K562 (cell line): Measurements from ENCODE around the gene CEP162.

Experiments used
- CEBPB ChIP-seq: fragments of 450-650 bp; IDR thresholded peaks from 2 replicates; pipeline ENCODE4 v1.6.1; 2016; ENCODE audit warnings: missing genetic modification characterization, missing compliant biosample characterization
- CTCF ChIP-seq, 3 experiments: IDR thresholded peaks in 2 of 3; conservative IDR thresholded peaks in 1 of 3; 2 replicates each; pipeline ENCODE4 v1.5.1; 2011 to 2012; ENCODE audit warnings: low read length in 3 of 3, mild to moderate bottlenecking in 3 of 3, control low read depth in 2 of 3, improper control_type of control experiment in 1 of 3, inconsistent platforms in 1 of 3, low read depth in 1 of 3, mixed read lengths in 1 of 3, moderate library complexity in 1 of 3; ENCODE audit not compliant: insufficient read depth in 2 of 3
- EZH2 ChIP-seq: IDR thresholded peaks from 2 replicates; pipeline ENCODE4 v1.6.1; 2012; ENCODE audit warnings: low read depth, mild to moderate bottlenecking, inconsistent platforms, low read length, borderline replicate concordance
- RAD21 ChIP-seq, 2 experiments: fragments of 250-450 bp in 1 of 2; fragments of 450-650 bp in 1 of 2; sonication (Bioruptor Pico) in 1 of 2; formaldehyde crosslinking in 1 of 2; IDR thresholded peaks in 1 of 2; conservative IDR thresholded peaks in 1 of 2; 2 replicates each; pipeline versions ENCODE4 v1.4.0 to v1.8.0; 2020 to 2022; ENCODE audit warnings: mild to moderate bottlenecking in 2 of 2, moderate library complexity in 1 of 2
- SNIP1 ChIP-seq: fragments of 450-650 bp; IDR thresholded peaks from 2 replicates; pipeline ENCODE4 v1.7.1; 2017; ENCODE audit warnings: low read depth, mild to moderate bottlenecking
- TFAP4 ChIP-seq: sonication (generic); formaldehyde crosslinking; IDR thresholded peaks from 2 replicates; pipeline ENCODE4 v1.8.0; 2022; ENCODE audit warnings: missing genetic modification reagents, mild to moderate bottlenecking, moderate library complexity, borderline replicate concordance
- ZNF23 ChIP-seq: fragments of 250-450 bp; sonication (Bioruptor Pico); IDR thresholded peaks from 2 replicates; pipeline ENCODE4 v1.4.0; 2020; ENCODE audit warnings: mild to moderate bottlenecking

- TF ChIP-seq CEBPB (tag) (no peak), TFAP4 (CRISPR knock-in tag) (no peak), CTCF (IDR thresholded peaks at IDR 0.05 in 2 of 3, conservative IDR thresholded peaks at IDR 0.05 in 1 of 3; ENCODE audit: insufficient read depth in 2 of 3, low read depth in 1 of 3, low read length in 3 of 3) (no peak), SNIP1 (no peak), RAD21 (CRISPR knock-in tag; conservative IDR thresholded peaks at IDR 0.05 in 1 of 2, IDR thresholded peaks at IDR 0.05 in 1 of 2) (peak in 1 of 2 experiments; percentile 17; a peak in 1 of 4 replicates), ZNF23 (CRISPR knock-in tag) (no peak), EZH2 (no peak)
Observed at GRCh38 chr6:84137051-84137375, 90.4 kb downstream of the CEP162 start.
